HG03442 (cell line): ENCODE measurements around the gene NDUFS7.
"Not testable (repeated sequence)": the region's sequence is repeated elsewhere in the genome, so short reads cannot be mapped to it uniquely, and the experiment has no call there.

Source experiments
- ATAC-seq: cut with Tn5 transposase; IDR thresholded peaks from one replicate; pipeline ENCODE4 v1.9.1; 2021; ENCODE audit warnings: mild to moderate bottlenecking, moderate library complexity; ENCODE audit not compliant: unreplicated experiment

The NDUFS7 gene

DNA sequence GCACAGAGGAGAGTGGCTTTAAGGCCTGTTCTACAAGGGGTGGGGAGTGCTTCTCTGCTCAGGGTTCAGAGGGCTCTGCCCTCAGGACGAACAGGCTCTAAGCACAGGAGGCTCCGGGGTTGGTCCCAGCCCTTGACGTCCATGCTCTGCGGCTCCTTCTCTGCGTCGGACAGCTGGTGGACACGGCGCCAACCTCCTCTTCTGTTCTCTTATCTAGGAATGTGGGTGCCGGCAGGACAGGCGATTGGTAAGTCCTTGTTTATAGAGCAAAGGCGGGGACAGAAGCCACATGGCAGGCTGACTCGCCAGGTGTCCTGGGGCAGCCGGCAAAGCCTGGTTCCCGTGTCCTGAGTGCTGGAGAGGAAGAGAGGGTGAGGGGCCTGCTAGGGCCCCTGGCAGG lies 46.0 kb downstream of the NDUFS7 start:
- no peak for ATAC-seq

DNA sequence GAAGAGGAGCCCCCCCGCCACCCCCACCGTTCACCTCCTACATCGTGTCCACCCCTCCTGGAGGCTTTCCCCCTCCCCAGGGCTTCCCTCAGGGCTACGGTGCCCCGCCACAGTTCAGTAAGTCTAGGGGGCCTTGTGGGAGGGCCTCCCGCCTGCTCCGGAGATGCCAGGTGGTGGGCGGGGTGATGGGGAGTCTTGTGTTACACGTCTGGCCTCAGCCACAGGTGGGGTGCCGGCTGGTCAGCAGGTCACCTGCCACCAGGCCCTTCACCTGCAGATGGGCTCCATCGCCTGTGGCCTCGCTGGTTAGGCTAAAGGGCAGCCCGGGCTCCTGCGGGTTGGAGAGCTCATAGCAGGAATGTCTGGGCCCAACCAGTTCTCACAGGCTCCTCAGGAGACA lies 46.5 kb downstream of the NDUFS7 start:
- no peak for ATAC-seq

DNA sequence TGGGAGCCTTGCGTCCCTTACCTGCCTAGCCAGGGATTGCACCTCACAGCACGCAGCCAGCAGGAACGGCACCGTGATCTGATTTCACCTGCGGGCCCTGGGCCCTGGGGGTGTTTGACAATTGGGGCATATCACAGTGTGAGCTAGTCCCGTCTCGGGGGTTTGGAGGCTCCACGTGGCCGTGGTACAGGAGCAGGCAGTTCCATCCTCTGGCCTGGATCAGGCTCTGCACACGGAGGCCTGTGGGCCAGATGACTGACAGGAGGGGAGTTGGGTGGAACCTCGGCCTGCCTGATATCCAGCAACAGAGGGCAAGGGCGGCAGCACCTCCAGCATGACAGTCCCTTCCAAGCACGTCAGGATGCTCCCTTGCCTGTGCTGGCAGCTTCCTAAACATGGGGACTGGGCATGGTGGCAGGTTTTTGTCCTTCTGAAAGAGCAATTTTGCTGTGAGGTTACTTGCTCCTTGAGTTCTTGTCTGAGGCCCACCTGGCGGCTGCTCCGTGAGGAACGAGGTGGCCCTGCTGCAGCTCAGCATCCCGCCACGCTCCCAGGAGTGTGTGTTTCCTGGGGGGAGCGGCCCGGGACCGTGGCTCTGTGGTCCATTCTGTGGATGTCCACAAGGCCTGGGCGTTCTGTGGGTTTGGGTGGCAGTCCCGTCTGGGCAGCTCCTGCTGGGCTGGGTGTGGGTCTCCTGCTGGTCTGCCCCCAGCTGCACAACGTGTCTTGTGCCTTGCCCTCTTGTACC lies 48.2 kb downstream of the NDUFS7 start:
- ATAC-seq, result no peak

DNA sequence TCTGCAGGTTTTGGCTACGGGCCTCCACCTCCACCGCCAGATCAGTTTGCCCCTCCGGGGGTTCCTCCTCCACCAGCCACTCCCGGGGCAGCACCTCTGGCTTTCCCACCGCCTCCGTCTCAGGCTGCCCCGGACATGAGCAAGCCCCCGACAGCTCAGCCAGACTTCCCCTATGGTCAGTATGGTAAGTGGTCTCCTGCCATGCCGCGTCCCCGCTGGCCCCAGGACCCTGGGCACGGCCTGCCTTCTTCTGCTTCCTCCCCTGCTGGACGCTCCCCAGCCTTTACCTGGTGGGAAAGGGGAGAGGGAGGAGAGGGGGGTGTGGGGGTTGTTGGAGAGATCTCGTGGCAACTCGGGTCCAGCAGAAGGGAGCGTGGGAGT lies 48.8 kb downstream of the NDUFS7 start:
- no peak for ATAC-seq

DNA sequence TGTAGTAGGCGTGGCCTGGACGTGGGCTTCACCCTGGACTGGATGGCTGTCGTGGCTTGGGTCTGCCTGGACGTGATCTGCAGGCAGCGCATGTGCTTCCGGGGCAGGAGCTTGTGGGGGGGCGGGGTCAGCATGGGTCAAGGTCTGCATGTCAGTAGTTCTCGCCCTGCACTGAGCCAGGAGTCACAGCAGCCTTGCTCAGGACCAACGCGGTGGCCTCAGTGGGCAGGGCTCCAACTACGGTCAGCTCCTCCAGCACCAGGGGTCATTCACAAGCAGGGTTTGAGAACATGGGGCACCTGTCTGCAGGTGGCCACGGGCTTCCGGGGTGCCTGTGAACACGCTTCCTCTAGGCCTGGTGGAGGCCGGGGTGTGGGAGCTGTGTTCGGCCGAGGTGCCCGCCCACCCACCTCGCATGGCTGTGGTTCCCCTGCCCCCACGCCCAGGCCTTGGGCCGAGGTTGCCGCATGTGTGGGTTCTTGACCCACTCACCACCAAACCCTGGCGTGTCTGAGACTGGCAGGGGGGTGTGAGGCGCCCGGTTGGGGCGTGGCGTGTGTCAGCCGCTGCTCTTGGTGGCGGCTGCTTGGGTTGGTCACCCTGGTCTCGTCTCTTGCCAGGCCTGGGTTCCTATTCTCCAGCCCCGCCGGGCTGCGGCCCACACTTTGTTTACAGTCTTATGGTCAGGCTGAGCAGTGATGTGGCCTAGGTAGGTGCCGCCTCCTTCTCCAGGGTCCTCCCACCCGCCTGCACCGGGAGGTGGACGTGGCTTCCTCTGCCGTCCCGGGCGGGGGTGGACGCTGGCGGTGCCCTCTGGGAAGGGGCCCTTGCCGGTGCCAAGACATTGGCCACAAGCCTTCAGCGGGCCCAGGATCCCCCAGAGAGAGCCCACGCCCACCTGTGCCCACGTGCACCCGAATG lies 49.7 kb downstream of the NDUFS7 start:
- no peak for ATAC-seq

DNA sequence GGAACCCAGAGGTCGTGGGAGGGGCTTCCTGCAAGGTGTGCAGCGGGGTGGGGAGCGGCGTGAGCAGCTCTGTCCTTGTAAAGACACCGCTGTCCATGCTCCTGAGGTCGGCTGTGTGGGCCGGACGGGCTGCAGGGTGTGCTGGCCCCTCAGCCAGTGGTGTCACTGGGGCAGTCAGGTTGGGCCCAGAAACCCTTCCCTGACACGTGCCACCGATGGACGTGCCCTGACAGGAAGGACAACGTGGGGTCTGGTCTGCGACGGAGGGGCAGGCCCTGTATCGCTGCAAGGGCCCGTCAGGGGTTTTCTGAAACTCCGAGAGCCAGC lies 50.3 kb downstream of the NDUFS7 start:
- ATAC-seq, result no peak

DNA sequence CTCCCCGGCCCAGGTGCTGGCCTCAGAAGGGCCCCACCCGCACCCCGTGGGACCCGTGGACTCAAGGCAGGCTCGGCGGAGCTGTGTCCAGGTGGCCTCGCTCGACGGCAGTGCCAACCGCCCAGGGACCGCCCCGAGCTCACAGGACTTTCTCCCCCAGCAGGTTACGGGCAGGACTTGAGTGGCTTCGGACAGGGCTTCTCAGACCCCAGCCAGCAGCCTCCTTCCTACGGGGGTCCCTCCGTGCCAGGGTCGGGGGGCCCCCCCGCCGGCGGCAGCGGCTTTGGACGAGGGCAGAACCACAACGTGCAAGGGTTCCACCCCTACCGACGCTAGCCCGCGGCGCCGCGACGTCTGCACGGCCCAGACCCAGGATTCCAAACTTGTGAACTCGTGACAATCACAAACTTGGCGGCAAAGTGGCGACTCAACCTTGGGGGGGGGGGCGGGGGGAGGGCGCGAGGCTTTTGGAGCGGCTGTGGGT lies 50.9 kb downstream of the NDUFS7 start:
- no peak for ATAC-seq

DNA sequence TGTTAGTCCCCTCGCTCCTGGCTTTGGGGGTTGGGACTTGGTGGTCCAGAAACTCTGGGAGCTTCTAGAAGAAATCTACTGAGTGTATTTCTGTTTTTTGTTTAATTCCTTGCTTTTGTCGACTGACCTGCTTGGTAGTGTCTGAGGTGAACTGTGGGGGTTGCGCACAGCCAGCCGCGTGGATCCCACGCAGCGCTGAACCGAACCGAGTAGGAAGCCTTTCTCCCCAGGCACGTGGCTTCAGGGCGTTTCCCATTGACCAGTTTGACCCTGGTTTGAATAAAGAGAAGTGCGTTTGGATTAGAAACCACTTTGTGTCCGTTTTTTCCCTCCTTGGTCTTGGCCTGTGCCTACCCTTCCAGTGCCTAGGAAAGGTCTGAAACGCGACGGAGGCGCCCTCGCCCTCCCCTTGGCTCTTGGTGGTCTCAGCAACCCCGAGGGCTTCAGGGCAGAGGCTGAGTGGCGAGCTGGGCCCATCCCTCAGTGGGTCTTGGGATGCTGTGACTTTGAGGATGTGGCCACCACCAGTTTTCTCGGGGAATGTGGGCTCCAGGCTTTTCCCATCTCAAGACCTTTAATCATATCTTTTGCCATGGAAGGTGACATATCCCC lies 51.8 kb downstream of the NDUFS7 start:
- ATAC-seq, result no peak

DNA sequence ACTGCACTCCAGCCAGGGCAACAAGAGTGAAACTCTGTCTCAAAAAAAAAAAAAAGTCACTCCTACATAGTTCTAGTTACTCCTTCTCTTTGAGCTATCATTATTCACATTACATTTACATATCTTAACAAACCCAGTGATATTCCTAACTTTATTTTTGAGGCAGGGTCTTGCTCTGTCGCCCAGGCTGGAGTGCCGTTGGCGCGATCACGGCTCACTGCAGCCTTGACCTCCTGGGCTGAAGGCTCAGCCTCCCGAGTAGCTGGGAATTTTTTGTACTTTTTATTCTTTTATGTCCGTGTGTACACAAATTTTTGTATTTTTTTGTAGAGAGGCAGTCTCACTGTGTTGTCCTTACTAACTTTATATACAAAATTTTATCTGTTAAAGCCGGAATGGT lies 53.9 kb downstream of the NDUFS7 start:
- no peak for ATAC-seq

DNA sequence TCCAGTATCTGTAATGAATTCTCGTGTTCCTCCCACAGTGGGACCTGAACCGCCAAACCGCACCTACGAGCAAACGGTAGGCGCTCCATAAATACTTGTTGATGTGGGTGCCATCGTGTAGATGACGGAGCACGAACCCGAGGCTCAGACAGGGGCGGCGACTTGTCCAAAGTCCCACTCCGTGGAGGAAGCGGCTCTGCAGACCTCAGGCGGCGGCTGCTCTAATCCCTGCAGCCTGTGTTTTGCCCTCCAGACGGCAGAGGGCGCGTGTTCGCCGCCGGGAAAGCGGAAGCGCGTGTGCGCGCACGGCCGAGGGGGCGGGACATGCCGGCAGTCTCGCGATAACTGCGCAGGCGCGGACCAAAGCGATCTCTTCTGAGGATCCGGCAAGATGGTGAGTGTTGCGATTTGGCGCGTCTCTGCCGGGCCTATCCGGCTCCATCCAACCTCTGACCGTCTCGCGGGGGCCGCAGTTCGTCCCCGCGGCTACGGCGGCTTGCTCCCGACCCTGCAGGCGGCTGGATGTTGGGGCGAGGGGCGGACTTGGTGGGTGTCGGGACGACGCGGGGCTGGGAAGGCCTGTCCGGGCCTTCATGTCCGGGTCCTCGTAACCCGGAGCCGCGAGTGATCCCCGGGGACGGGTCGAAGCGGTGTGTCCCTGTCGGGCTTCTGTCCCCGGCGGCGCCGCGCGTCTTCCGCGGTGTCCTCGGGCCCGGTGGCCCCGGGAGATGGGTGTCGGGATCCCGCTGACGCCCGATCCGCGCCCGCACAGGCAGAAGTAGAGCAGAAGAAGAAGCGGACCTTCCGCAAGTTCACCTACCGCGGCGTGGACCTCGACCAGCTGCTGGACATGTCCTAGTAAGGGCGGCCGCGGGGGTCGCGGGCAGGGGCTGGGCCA lies 54.6 kb downstream of the NDUFS7 start, which contains the start of gene RPS15:
Gene RPS15 (plus strand): TSS at position 362 of the 898 bp plus-strand sequence. CDS start 30 bp downstream, at position 392.
- peak; percentile 77 for ATAC-seq

DNA sequence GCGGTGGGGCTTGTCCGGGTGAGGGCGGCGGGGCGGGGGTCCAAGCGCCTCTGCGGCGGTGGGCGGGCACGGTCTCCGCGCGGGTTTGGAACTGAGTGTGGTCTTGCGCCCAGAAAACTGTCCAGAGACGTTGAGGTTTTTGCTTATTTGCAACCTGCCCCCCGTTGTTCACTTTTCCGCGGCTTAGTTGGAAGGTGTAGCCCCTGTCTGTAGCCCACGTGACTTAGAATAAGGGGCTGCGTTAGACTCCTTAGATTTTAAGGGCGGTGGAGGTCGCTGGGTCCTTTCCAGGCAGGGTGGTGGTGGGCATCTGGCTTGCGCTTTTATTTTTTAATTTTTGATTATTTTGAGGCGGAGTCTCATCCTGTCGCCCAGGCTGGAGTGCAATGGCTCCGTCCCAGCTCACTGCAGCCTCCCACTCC lies 55.2 kb downstream of the NDUFS7 start:
- no peak for ATAC-seq

DNA sequence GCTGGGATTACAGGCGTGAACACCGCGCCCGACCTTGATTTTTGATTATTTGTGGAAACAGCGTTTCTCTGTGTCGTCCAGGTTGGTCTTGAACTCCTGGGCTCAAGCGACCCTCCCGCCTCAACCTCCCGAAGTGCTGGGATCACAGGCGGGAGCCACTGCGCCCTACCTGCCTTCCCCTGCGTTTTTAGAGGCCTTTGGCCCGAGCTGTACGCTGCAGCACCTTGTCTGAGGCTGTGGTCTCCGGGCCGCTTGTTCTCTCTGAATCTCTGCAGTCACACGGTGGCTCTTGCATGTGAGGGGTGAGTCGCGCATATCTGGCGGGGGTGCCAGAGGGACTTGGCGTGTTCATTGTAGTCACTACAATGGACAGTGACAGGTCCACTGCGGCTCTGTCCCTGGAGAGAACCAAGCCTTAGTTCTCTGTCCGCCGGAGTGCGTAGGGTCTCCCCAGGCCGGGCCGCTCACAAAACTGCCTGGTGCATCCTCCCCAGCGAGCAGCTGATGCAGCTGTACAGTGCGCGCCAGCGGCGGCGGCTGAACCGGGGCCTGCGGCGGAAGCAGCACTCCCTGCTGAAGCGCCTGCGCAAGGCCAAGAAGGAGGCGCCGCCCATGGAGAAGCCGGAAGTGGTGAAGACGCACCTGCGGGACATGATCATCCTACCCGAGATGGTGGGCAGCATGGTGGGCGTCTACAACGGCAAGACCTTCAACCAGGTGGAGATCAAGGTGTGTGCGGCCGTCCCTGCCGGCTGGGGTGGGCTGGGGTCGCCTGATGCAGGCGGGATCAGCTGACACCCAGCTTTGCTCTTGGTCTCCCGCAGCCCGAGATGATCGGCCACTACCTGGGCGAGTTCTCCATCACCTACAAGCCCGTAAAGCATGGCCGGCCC lies 56.1 kb downstream of the NDUFS7 start:
- ATAC-seq, result not testable (repeated sequence)

DNA sequence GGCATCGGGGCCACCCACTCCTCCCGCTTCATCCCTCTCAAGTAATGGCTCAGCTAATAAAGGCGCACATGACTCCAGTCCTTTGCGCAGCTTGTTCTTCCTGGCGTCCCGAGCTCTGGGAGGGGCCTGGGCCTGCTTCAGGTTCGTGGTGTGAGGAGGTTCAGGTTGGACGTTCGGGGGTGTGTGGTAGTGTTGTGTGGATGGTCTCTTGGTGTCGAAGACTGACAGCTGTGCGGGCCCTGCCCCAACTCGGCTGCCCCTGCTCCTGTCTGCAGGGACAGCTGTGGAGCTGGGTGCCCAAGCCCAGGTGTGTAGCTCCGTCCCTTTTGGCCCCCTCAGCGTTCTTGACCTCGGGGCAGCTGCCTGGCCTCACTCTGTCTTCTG lies 56.7 kb downstream of the NDUFS7 start:
- ATAC-seq, result no peak

DNA sequence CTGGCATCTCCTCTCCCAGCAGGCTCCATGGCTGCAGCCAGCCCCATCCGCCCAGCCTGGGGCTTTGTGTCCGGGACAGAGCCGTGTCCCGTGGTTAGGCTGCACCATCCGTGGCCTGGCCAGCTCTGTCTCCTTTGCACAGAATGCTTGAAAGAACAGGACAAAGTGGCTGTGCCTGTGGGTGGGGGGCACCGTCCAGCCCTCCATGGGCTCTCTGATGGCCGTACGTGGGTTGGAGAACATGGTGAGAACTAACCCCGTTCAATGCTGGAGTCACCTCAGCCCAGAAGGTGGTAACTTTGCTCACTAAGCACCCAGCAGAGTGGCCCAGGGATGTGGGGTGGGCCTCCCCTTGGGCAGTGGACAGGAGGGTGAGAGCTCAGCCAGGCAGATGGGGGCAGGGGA lies 57.3 kb downstream of the NDUFS7 start:
- no peak for ATAC-seq

DNA sequence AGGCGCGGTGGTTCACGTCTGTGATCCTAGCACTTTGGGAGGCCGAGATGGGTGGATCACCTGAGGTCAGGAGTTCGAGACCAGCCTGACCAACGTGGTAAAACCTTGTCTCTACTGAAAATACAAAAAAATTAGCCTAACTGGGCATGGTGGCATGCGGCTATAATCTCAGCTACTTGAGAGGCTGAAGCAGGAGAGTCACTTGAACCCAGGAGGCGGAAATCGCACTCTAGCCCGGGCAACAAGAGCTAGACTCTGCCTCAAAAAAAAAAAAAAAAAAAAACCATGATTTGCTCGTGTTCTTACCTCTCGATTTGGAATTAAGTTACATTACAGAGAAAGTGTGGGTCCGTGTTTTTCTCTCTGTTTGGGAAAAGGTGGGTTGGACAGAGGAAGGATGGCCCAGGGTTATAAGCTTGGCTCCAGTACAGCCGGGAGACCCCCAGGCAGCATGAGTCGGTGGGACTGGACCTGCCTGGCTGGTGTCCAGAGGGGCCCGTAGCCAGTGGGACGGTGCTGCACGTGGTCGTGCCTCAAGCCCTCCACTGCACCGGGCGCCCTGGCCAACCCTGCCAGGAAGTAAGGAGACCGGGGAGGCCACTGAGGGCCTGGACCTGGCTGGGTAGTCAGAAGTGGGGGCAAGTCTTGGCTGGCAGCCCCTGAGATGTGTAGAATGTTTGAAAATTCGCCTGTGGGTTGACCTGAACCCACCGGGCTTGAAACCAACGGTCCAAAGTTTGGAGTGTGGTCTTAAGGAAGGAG lies 58.2 kb downstream of the NDUFS7 start:
- ATAC-seq, result no peak
